Activated T-helper 2 cell treated with anti-CD3 and anti-CD28 coated beads, Interferon-gamma antibody, Interleukin-2, Interleukin-4, amounts not matched to agents 10 μg/mL and 5 μg/mL and 100 μg/mL, durations not matched to agents 14 hours and 24 hours and 36 hours (primary cell): ENCODE data around the gene ZNF620. TPM values are rescaled to one million over a fixed set of nuclear protein-coding genes. Genes with fewer than 3 reads are reported as not detected.

Experiments used
- DNase-seq: peaks from one replicate; pipeline ENCODE4 v3.0.0; 2021; ENCODE audit warnings: low spot score
- H3K27ac Mint-ChIP-seq: one replicate; pipeline ENCODE4 v1.8.0; 2021; ENCODE audit warnings: mixed read lengths
- H3K27me3 Mint-ChIP-seq: one replicate; pipeline ENCODE4 v1.8.0; 2021; ENCODE audit warnings: low read depth, mixed read lengths
- H3K36me3 Mint-ChIP-seq: one replicate; pipeline ENCODE4 v1.8.0; 2021; ENCODE audit warnings: low read depth, mixed read lengths
- H3K4me1 Mint-ChIP-seq: one replicate; pipeline ENCODE4 v1.8.0; 2021; ENCODE audit warnings: low read depth, mixed read lengths
- H3K4me3 Mint-ChIP-seq: one replicate; pipeline ENCODE4 v1.8.0; 2021; ENCODE audit warnings: low read depth, mild to moderate bottlenecking, moderate library complexity, mixed read lengths
- H3K9me3 Mint-ChIP-seq: one replicate; pipeline ENCODE4 v1.8.0; 2021; ENCODE audit warnings: mixed read lengths
- intact Hi-C: fragments of 100-400 bp; cut with micrococcal nuclease; formaldehyde crosslinking; loops from one replicate; pipeline ENCODE4 v1.15.1; 2023
- total RNA-seq: library from RNA; stranded (reverse); gene quantifications from 2 replicates; pipeline ENCODE4 v1.2.3, GENCODE V29; 2022

ZNF620 gene
- total RNA-seq, 1 donor from 2014 or later, result 6.3 TPM

DNA sequence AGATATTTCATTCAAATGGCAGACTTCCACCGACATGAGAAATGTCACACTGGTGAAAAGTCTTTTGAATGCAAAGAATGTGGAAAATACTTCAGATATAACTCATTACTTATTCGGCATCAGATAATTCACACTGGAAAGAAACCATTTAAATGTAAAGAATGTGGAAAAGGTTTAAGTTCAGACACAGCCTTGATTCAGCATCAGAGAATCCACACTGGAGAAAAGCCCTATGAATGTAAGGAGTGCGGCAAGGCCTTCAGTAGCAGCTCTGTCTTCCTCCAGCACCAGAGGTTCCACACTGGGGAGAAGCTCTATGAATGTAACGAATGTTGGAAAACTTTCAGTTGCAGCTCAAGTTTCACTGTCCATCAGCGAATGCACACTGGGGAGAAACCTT, 10.4 kb downstream of the ZNF620 start:
- H3K27me3 Mint-ChIP-seq, result no peaks in the 10 kb centered on the region
- no peak overlapping the region for H3K27ac Mint-ChIP-seq
- H3K4me3 Mint-ChIP-seq, result no peak overlapping the region
- peaks cover 40% of the 10 kb centered on the region for H3K36me3 Mint-ChIP-seq
- no peaks in the 10 kb centered on the region for H3K4me1 Mint-ChIP-seq
- no peaks in the 10 kb centered on the region for H3K9me3 Mint-ChIP-seq
- intact Hi-C loops, result no loop called here
- no peak for DNase-seq

DNA sequence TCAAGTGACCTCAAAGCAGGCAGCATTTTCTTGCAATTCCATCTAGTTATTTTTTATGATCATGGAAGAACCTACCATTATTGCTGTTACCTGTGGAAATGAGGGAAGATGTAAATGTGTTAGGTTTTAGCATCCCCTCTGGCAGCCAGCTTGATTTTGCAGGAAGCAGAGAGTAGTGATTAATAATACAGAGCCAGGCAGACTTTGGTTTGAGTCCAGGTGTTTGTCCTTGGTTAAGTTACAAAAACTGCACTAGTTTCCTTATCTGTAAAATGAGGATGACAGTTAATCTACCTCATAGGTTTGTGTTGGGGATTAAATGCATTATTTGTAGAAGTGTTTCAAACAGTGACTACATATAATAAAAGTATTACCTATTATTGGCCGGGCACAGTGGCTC, 12.2 kb downstream of the ZNF620 start:
- H3K4me1 Mint-ChIP-seq, result no peaks in the 10 kb centered on the region

DNA sequence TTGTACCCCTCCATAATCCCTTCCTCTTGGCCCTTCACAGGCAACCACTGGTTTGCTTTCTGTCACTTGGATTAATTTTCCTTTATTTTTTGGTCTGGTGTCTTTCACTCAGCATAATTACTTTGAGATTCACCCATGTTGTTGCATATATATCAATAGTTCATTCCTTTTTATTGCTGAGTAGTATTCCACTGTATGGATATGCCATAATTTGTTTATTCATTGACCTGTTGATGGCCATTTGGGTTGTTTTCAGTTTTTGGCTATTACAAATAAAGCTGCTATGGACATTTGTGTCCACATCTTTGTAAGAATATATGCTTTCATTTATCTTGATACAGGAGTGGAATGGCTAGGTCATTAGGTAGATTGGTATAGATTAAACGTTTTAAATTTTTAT, 13.0 kb downstream of the ZNF620 start:
- intact Hi-C loops, result no loop called here
- no peaks in the 10 kb centered on the region for H3K9me3 Mint-ChIP-seq
- no peak overlapping the region for H3K27ac Mint-ChIP-seq
- H3K4me1 Mint-ChIP-seq, result no peaks in the 10 kb centered on the region
- H3K36me3 Mint-ChIP-seq, result peaks cover 32% of the 10 kb centered on the region
- H3K27me3 Mint-ChIP-seq, result no peaks in the 10 kb centered on the region
- no peak overlapping the region for H3K4me3 Mint-ChIP-seq
- no peak for DNase-seq

More for the DNA sequence above, 12.2 kb downstream of the ZNF620 start:
- intact Hi-C loops, result no loop called here
- Mint-ChIP-seq H3K27me3 (no peaks in the 10 kb centered on the region), H3K27ac (no peak overlapping the region), H3K9me3 (no peaks in the 10 kb centered on the region), H3K4me3 (no peak overlapping the region), H3K36me3 (peaks cover 32% of the 10 kb centered on the region)
- no peak for DNase-seq

DNA sequence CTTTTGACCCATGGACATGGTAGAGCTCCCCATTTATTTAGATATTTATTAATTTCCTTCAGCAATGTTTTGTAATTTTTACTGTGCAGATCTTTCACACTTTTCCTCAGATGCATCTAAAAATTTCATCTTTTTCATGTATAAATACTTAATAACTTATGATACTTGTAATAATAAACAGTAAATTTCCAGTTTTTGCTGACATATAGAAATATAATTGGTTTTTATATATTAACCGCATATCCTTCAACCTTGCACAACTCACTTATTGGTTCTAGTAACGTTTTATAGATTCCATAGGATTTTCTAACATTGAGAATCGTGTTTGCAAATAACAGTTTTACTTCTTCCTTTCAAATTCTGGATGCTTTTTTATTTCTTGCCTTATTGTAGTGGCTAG, 15.4 kb downstream of the ZNF620 start:
- no peak overlapping the region for H3K27ac Mint-ChIP-seq
- no peaks in the 10 kb centered on the region for H3K27me3 Mint-ChIP-seq
- H3K4me3 Mint-ChIP-seq, result no peak overlapping the region
- H3K36me3 Mint-ChIP-seq, result peaks cover 20% of the 10 kb centered on the region
- DNase-seq, result no peak
- H3K4me1 Mint-ChIP-seq, result peaks cover 12% of the 10 kb centered on the region
- H3K9me3 Mint-ChIP-seq, result no peaks in the 10 kb centered on the region
- intact Hi-C loops, result no loop called here

DNA sequence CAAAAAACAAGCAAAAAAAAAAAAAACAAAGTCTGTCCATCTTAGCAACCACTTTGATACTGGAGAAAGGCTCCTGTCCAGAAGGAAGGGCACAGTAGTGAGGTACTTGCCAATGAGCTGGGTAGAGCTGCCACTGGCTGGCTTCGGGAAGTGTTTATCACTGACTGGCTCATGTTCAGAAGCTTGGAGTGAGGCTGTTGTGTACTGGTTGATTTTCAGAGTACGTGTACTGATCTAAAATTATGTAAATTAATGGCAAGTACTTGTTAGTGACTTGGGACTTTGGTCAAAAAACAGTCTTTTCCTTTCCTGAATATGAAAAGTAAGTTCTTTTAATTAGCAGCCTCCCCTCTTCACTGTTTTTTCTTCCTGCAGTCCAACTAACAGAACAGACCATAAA, 17.9 kb downstream of the ZNF620 start:
- no peak for DNase-seq
- Mint-ChIP-seq H3K36me3 (peaks cover 29% of the 10 kb centered on the region), H3K27ac (peak overlapping the region; percentile 62), H3K4me1 (peaks cover 22% of the 10 kb centered on the region), H3K27me3 (no peaks in the 10 kb centered on the region), H3K4me3 (peak overlapping the region; percentile 95), H3K9me3 (no peaks in the 10 kb centered on the region)
- intact Hi-C loops, result loop anchor here (1.0 kb wide), 5 partner anchors 17 to 214 kb away; partner anchors contain the start of genes EIF1B, RPL14, ZNF619 and ZNF620

DNA sequence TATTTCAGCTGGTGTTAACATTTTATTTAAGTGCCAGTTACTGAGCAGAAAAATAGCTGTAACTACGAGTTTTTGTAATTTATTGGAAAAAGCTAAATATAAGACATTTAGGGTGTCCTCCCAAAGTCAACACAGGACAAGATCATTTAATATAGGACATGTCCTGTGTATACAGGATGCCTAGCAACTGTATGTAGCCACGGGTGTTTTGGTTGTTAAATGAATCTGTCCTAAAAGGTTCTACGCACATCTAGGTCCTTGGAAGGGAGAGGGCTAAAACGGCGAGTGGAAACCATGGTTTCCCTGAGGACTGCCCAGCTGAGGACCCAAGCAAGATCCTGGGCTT, 18.4 kb downstream of the ZNF620 start:
- H3K27me3 Mint-ChIP-seq, result no peaks in the 10 kb centered on the region
- no peak for DNase-seq
- H3K4me3 Mint-ChIP-seq, result peak overlapping the region; percentile 95
- H3K36me3 Mint-ChIP-seq, result peaks cover 30% of the 10 kb centered on the region
- H3K4me1 Mint-ChIP-seq, result peaks cover 22% of the 10 kb centered on the region
- intact Hi-C loops, result loop anchor here (1.0 kb wide), 5 partner anchors 18 to 215 kb away; partner anchors contain the start of genes EIF1B, RPL14, ZNF619 and ZNF620
- peak overlapping the region; percentile 62 for H3K27ac Mint-ChIP-seq
- no peaks in the 10 kb centered on the region for H3K9me3 Mint-ChIP-seq

DNA sequence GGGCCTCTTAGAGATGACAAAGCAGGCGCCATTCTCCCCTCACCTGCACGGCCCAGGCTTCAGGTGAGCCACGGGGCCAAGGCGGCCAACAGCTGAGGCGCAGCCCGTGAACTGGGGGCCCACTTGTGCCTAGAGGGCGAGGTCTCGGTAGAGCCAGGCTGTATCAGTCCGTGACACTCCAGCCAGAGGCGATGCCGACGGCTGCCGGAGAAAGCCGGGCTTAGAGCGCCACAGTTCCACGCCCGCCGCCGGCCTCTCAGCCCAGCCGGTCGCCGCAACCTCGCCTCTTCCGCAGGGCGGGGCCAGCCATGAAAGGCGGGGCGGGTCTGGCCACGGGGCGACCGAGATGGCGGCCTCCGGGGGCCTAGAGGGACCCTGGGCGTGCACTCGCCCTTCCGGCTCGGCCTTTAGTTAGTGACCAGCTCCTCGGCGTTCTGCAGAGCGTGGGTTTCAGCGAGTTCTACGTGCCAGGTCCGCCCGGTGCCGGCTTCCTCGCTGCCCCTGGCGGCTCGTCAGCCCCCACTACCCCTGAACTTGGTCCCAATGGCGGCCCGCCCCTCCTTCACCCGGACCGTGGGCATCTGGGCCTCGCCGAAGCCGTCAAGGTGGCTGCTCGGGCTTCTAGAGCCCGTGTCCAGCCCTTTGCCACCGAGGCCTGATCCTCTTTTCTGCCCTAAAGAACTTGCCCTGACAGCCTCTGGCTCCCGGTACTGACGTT, 18.9 kb downstream of the ZNF620 start, which contains the start of gene ZNF621:
Gene ZNF621 (plus strand): TSS at position 393 of the 718 bp plus-strand sequence. CDS start 881 bp downstream, outside the sequence.
- H3K27ac Mint-ChIP-seq, result peak within 1 kb of the TSS; percentile 96
- H3K27me3 Mint-ChIP-seq, result no peaks in the 10 kb centered on the region
- peak within 1 kb of the TSS; percentile 95 for H3K4me3 Mint-ChIP-seq
- peak; percentile 80 for DNase-seq
- H3K4me1 Mint-ChIP-seq, result peaks cover 22% of the 10 kb centered on the region
- H3K9me3 Mint-ChIP-seq, result no peaks in the 10 kb centered on the region
- H3K36me3 Mint-ChIP-seq, result peaks cover 35% of the 10 kb centered on the region
- intact Hi-C loops, result loop anchor here (1.0 kb wide), 5 partner anchors 18 to 215 kb away; partner anchors contain the start of genes EIF1B, RPL14, ZNF619 and ZNF620

DNA sequence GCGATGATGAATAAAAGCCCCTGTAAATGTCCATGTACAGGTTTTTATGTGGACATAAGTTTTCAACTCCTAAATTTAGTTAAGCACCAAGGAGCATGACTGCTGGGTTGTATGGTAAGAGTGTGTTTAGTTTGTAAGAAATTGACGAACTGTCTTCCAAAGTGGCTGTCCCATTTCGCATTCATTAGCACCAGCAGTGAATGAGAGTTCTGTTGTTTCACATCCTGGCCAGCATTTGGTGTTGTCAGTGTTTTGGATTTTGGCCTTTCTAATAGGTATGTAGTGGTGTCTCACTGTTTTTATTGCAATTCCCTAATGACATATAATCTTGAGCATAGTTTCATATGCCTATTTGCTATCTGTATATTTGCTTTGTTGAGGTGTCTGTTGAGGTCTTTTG, 22.6 kb downstream of the ZNF620 start:
- no peak overlapping the region for H3K4me3 Mint-ChIP-seq
- intact Hi-C loops, result no loop called here
- DNase-seq, result no peak
- peaks cover 22% of the 10 kb centered on the region for H3K9me3 Mint-ChIP-seq
- H3K36me3 Mint-ChIP-seq, result peaks cover 72% of the 10 kb centered on the region
- H3K27ac Mint-ChIP-seq, result no peak overlapping the region
- H3K4me1 Mint-ChIP-seq, result peaks cover 22% of the 10 kb centered on the region
- no peaks in the 10 kb centered on the region for H3K27me3 Mint-ChIP-seq

DNA sequence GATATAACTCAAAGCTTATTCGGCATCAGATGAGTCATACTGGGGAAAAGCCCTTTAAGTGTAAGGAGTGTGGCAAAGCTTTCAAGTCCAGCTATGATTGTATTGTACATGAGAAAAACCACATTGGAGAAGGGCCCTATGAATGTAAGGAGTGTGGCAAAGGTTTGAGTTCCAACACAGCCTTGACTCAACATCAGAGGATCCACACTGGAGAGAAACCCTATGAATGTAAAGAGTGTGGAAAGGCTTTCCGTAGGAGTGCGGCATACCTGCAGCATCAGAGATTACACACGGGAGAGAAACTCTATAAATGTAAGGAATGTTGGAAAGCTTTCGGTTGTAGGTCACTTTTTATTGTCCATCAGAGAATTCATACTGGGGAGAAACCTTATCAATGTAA, 26.4 kb downstream of the ZNF620 start:
- H3K4me3 Mint-ChIP-seq, result no peak overlapping the region
- no peaks in the 10 kb centered on the region for H3K27me3 Mint-ChIP-seq
- H3K27ac Mint-ChIP-seq, result no peak overlapping the region
- intact Hi-C loops, result no loop called here
- H3K9me3 Mint-ChIP-seq, result peaks cover 36% of the 10 kb centered on the region
- H3K4me1 Mint-ChIP-seq, result peaks cover 6% of the 10 kb centered on the region
- no peak for DNase-seq
- peaks cover 93% of the 10 kb centered on the region for H3K36me3 Mint-ChIP-seq

DNA sequence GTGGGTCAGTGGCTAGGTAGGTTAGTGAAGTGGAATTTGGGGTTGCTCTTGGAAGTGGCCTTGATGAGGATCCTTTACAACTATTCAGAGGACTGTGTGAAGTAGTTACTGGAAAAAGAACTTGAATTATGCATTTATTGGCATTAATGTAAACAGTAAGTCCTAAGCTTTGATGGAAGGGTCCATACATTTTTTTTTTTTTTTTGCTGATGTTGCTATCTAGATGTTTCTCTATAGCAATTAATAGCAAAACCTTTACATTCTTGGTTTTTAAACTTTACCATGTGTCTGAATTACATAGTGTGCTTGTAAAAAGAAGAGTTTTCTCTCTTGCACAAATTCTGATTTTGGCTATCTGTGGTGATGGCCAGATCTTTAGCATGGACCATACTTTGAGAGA, 28.4 kb downstream of the ZNF620 start:
- H3K4me1 Mint-ChIP-seq, result no peaks in the 10 kb centered on the region
- intact Hi-C loops, result no loop called here
- H3K9me3 Mint-ChIP-seq, result peaks cover 49% of the 10 kb centered on the region
- no peak for DNase-seq
- H3K36me3 Mint-ChIP-seq, result peaks cover 94% of the 10 kb centered on the region
- no peaks in the 10 kb centered on the region for H3K27me3 Mint-ChIP-seq
- H3K4me3 Mint-ChIP-seq, result no peak overlapping the region
- H3K27ac Mint-ChIP-seq, result no peak overlapping the region

DNA sequence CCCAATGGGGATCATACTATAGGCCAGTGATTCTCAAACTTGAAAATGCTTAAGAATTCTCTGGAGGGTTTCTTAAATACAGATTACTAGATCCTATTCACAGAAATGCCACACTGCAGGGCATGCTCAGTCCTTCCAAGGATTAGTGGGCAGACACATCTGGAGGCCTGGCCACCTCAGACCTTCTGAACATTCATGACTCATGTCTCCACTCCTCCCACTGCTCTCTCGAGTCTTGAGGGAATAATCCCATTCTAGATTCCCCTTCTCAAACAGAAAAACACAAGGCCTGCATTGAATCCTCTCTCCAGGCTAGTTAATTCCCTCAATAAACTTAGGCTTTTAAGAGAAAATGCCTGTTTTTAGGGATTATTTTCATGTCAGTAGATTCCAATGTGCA, 41.0 kb downstream of the ZNF620 start:
- Mint-ChIP-seq H3K27me3 (no peaks in the 10 kb centered on the region), H3K27ac (no peak overlapping the region), H3K4me1 (no peaks in the 10 kb centered on the region), H3K36me3 (no peaks in the 10 kb centered on the region), H3K9me3 (no peaks in the 10 kb centered on the region), H3K4me3 (no peak overlapping the region)
- intact Hi-C loops, result no loop called here
- no peak for DNase-seq

DNA sequence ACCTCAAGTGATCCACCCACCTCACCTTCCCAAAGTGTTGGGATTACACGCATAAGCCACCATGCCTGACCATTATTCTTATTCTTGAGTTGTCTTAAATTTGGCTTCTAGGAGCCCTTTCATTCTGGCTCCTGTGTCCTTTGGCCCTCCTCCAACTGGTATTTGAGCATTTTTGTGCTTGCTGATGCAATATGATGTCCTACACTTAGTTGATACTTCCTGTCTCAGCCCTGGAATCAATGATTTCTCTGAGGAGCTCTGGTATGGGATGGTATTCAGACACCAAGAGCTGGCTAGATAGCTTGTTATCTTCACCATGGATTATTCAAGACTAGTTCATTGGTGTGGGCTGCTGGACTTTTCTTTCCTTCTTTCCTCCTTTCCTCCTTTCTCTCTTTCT, 44.3 kb downstream of the ZNF620 start:
- Mint-ChIP-seq H3K9me3 (no peaks in the 10 kb centered on the region), H3K4me1 (no peaks in the 10 kb centered on the region), H3K4me3 (no peak overlapping the region), H3K27ac (no peak overlapping the region), H3K36me3 (no peaks in the 10 kb centered on the region), H3K27me3 (no peaks in the 10 kb centered on the region)
- intact Hi-C loops, result no loop called here
- DNase-seq, result no peak

DNA sequence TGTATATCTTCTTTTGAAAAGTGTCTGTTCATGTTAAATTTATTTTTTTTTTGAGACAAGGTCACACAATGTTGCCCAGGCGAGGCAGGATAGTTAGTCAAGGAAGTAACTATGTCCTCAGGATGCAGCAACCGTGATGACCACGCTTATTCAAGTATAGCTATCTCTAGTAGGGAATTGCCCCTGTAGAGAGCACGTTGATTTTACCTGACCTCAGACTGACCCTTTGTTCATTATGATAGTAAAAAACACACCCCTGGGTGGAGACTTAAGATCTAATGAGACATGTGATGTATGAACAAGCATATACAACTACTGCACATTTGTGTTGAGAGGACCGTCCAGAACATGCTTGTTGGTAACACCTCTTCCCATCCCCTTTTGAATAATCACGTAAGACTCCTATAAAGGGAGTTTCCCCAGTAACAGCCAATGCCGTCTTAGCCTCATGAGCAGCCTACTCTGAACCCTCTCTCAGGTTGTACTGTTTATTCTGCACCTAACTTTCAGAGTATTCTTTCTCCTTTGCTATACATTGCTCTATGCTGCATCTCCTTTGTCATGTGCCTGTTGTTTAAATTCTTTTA, 51.8 kb downstream of the ZNF620 start:
- H3K27me3 Mint-ChIP-seq, result no peaks in the 10 kb centered on the region
- no peaks in the 10 kb centered on the region for H3K9me3 Mint-ChIP-seq
- no peak overlapping the region for H3K27ac Mint-ChIP-seq

More for the DNA sequence above, 51.8 kb downstream of the ZNF620 start:
- Mint-ChIP-seq H3K36me3 (no peaks in the 10 kb centered on the region), H3K4me3 (no peak overlapping the region), H3K4me1 (peaks cover 3% of the 10 kb centered on the region)
- intact Hi-C loops, result no loop called here
- DNase-seq, result no peak
